Esophagus (tissue), 2 donors: Measurements from ENCODE around the gene HSPA1L. TPM values are rescaled to one million over a fixed set of nuclear protein-coding genes. Genes with fewer than 3 reads are reported as not detected.

Source experiments
- H3K27ac ChIP-seq, 2 donors: one replicate each; pipeline ENCODE4 v1.5.1; 2013; ENCODE audit warnings: low read depth in 2 of 2, mild to moderate bottlenecking in 2 of 2, inconsistent platforms in 1 of 2, low read length in 1 of 2, moderate library complexity in 1 of 2
- H3K27me3 ChIP-seq, 2 donors: one replicate each; pipeline ENCODE4 v1.6.1; 2013; ENCODE audit warnings: low read length in 2 of 2, control low read depth in 1 of 2, mild to moderate bottlenecking in 1 of 2; ENCODE audit not compliant: insufficient read depth in 2 of 2, control insufficient read depth in 1 of 2
- H3K36me3 ChIP-seq, 2 donors: one replicate each; pipeline ENCODE4 v1.6.1; 2013; ENCODE audit warnings: low read length in 1 of 2; ENCODE audit not compliant: control insufficient read depth in 2 of 2, insufficient read depth in 2 of 2
- H3K4me1 ChIP-seq, 2 donors: one replicate each; pipeline ENCODE4 v1.6.1; 2013; ENCODE audit warnings: low read length in 1 of 2; ENCODE audit not compliant: control insufficient read depth in 2 of 2, insufficient read depth in 2 of 2
- H3K4me3 ChIP-seq, 2 donors: one replicate each; pipeline ENCODE4 v1.5.1; 2013; ENCODE audit warnings: low read length in 2 of 2, mild to moderate bottlenecking in 2 of 2, low read depth in 1 of 2, moderate library complexity in 1 of 2
- H3K9me3 ChIP-seq, 2 donors: one replicate each; pipeline ENCODE4 v1.6.1; 2013; ENCODE audit warnings: mild to moderate bottlenecking in 2 of 2, low read depth in 1 of 2, low read length in 1 of 2, moderate library complexity in 1 of 2; ENCODE audit not compliant: control insufficient read depth in 2 of 2, insufficient read depth in 1 of 2
- WGBS, 2 donors: extraction: QIAGEN DNeasy Blood & Tissue Kit; methylation state at CpG; one replicate each; pipeline ENCODE4 v1.1.7; 2013; 5-methylcytosine and 5-hydroxymethylcytosine counted together
- polyA plus RNA-seq, 2 donors: library from polyadenylated mRNA; stranded (reverse); fragments of 200-250 nt; gene quantifications; one replicate each; pipeline ENCODE4 v1.2.3, GENCODE V29; 2013
- donor health status: healthy with polysubstance abuse.
- donor health status: Bipolar disorder and iron deficiency.

HSPA1L gene
- polyA plus RNA-seq, 2 donors: 0.39 to 0.42 TPM

GRCh38 chr6:31792090-31792374 lies 23.1 kb downstream of the HSPA1L start:
- Histone ChIP-seq H3K36me3 (peaks cover 0 to 10% of the 10 kb centered on the region in 2 donors), H3K27me3 (no peaks in the 10 kb centered on the region), H3K4me1 (peaks cover 0 to 2% of the 10 kb centered on the region in 2 donors), H3K27ac (no peak overlapping the region), H3K9me3 (no peaks in the 10 kb centered on the region), H3K4me3 (no peak overlapping the region)
- WGBS, 2 donors: 82 to 83% methylated on average over 3 of the region's 3 CpGs

GRCh38 chr6:31791324-31792089 lies 23.6 kb downstream of the HSPA1L start:
- Histone ChIP-seq H3K9me3 (no peaks in the 10 kb centered on the region), H3K36me3 (peaks cover 0 to 10% of the 10 kb centered on the region in 2 donors), H3K27me3 (no peaks in the 10 kb centered on the region), H3K27ac (no peak overlapping the region), H3K4me1 (peaks cover 0 to 2% of the 10 kb centered on the region in 2 donors), H3K4me3 (no peak overlapping the region)
- 64 to 65% methylated on average over 12 of the region's 12 CpGs for WGBS, 2 donors

GRCh38 chr6:31785475-31785874 lies 29.6 kb downstream of the HSPA1L start:
- no peaks in the 10 kb centered on the region for H3K4me1 ChIP-seq
- peaks cover 5 to 47% of the 10 kb centered on the region in 2 donors for H3K36me3 ChIP-seq
- no peaks in the 10 kb centered on the region for H3K9me3 ChIP-seq
- H3K27ac ChIP-seq: no peak overlapping the region
- WGBS, 2 donors: 96% methylated on average over 11 of the region's 11 CpGs
- H3K27me3 ChIP-seq: no peaks in the 10 kb centered on the region
- H3K4me3 ChIP-seq: no peak overlapping the region

DNA sequence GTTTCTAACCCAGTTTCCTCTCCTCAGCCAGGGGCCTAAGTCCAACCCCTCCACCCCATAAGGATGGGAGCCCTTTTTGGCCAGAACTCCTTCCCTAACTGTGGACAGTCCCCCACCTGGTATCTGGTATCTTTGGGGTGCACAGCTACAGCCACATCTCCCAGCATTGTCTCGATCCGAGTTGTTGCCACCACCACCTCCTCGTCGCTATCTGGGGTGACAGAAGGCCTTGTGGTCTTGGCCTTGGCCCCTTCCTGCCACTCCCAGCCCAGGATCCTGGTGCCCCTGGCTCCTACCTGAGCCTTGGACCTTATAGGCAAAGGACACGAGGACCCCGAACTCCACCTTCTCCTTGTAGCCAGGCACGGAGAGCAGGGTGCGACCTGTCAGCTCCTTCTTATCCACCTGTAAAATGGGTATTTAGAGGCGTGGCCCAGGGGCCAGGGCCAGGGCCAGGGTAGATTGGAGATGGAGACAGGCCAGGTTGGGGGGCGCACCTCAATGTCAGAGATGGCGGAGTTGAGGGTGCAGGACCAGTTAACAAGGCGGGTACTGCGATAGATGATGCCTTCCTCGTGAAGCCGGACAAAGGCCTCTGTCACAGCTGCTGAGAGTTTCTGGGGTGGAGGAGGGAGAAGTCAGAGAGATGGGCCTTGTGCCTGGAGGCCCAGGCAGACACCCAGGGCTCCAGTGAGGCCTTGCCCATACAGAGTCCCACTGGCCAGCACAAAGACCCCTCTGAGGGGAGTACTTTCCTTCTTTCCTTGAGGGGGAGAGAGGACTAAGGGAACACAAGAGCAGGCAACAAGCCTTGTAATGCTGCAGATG lies 30.8 kb downstream of the HSPA1L start:
- Histone ChIP-seq H3K27ac (no peak overlapping the region), H3K36me3 (peaks cover 8 to 55% of the 10 kb centered on the region in 2 donors), H3K4me1 (no peaks in the 10 kb centered on the region), H3K27me3 (no peaks in the 10 kb centered on the region), H3K9me3 (no peaks in the 10 kb centered on the region), H3K4me3 (no peak overlapping the region)
- 94 to 95% methylated on average over 15 of the region's 15 CpGs for WGBS, 2 donors

GRCh38 chr6:31782126-31782855 lies 32.8 kb downstream of the HSPA1L start:
- peaks cover 8 to 65% of the 10 kb centered on the region in 2 donors for H3K36me3 ChIP-seq
- no peaks in the 10 kb centered on the region for H3K27me3 ChIP-seq
- WGBS, 2 donors: 91 to 92% methylated on average over 32 of the region's 32 CpGs
- no peak overlapping the region for H3K27ac ChIP-seq
- peaks cover under 1% of the 10 kb centered on the region in 2 donors for H3K4me1 ChIP-seq
- no peak overlapping the region for H3K4me3 ChIP-seq
- H3K9me3 ChIP-seq: no peaks in the 10 kb centered on the region

DNA sequence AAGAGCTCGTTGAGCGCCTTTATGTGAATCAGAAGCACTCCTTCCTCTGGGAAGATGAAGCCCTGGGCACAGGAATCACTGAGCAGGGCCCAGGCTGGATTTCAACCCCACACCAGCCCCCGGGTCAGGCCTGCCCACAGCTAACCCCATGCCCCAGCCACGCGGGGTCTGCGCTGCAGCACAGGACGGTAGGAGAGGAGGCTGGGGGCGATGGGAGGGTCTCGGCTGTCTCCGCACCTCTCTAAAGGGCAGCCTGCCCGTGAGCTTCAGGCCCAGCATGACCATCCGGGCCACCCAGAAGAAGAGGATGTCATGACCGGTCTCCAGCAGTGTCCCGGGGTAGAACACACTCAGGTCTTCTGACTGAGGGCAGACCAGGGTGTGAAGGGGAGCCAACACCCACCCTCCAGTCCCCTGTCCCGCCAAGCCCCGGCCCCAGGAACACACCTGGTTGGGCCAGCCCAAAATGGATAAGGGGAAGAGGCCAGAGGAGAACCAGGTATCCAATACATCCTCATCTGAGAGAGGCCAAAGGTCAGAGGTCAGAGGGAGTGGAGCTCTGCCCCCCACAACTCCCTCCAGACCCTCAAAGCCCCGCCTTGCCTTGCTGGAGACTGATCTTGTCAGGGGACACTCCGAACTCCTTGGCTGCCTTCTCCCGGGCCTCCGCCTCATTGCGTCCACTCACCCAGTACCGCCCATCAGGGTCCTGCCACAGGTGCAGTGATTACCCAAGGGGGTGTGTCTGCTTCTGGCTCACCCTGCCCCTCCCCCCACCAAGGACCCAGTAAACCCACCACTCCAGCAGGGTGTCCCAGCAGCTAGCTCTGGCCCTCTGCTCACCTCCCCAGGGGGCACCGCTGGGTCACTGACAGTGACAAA lies 33.6 kb downstream of the HSPA1L start:
- Histone ChIP-seq H3K27me3 (no peaks in the 10 kb centered on the region), H3K36me3 (peaks cover 8 to 65% of the 10 kb centered on the region in 2 donors), H3K27ac (no peak overlapping the region), H3K4me1 (peaks cover 6% of the 10 kb centered on the region in 2 donors), H3K4me3 (no peak overlapping the region), H3K9me3 (no peaks in the 10 kb centered on the region)
- 95 to 96% methylated on average over 23 of the region's 23 CpGs for WGBS, 2 donors

DNA sequence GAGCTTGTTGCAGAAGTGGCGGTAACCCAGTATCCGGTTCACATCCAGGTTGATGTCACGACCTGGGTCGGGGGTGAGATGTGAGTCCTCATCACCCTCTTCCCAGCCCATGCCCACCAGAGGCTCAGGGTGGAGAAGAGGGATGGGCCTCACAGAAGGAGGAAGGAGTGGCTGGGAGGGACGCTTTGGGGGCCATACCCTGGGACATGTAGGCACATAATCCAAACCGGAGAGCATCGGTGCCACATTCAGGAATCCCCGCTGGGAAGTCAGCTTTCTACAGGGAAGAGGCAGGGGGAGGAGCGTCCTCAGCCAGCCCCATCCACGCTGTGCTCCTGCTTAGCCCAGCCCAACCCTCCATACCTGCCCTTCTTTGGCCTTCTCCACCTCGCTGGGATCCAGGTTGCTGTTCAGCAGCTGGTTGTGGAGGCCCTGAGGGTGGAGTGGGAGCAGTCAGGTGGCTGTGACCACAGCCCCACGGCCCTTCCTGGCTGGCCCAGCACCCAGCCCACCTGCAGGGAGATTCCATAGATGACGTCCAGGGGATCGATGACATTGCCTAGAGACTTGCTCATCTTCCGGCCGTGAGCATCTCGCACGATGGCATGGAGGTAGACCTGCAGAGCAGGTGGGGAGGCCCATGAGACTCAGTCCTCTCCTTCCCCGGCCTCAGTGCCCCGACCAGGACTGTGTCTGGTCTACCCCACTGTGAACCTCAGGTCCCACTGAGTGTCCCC lies 34.4 kb downstream of the HSPA1L start:
- 87% methylated on average over 20 of the region's 20 CpGs for WGBS, 2 donors
- no peak overlapping the region for H3K4me3 ChIP-seq
- no peaks in the 10 kb centered on the region for H3K9me3 ChIP-seq
- H3K36me3 ChIP-seq: peaks cover 8 to 63% of the 10 kb centered on the region in 2 donors
- H3K27me3 ChIP-seq: no peaks in the 10 kb centered on the region
- H3K4me1 ChIP-seq: peaks cover 6% of the 10 kb centered on the region in 2 donors
- no peak overlapping the region for H3K27ac ChIP-seq

GRCh38 chr6:31779908-31780307 lies 35.2 kb downstream of the HSPA1L start:
- no peaks in the 10 kb centered on the region for H3K9me3 ChIP-seq
- peaks cover 8 to 56% of the 10 kb centered on the region in 2 donors for H3K36me3 ChIP-seq
- H3K4me3 ChIP-seq: no peak overlapping the region
- WGBS, 2 donors: 94 to 95% methylated on average over 10 of the region's 10 CpGs
- no peak overlapping the region for H3K27ac ChIP-seq
- no peaks in the 10 kb centered on the region for H3K27me3 ChIP-seq
- H3K4me1 ChIP-seq: peaks cover 6 to 9% of the 10 kb centered on the region in 2 donors
